PC-9 (cell line): ENCODE measurements around the gene RCE1. TPM values are rescaled to one million over a fixed set of nuclear protein-coding genes. Genes with fewer than 3 reads are reported as not detected.
A peak's percentile ranks its signal among the peaks of the same experiment; 100 is the strongest.

Experiments
- BruUV-seq: library from RNA; stranded (reverse); fragments of 400-500 nt; replicated peaks from 2 replicates; lab custom pipeline; 2021; lab: Mats Ljungman, UMichigan
- CTCF ChIA-PET: fragments of 300-600 bp; sonication (Branson Sonifier 250); formaldehyde crosslinking; loops from one replicate; lab custom pipeline; 2022; ENCODE audit warnings: antibody characterized with exemption; lab: Charles Lee
- POLR2A ChIA-PET: fragments of 300-600 bp; sonication (Branson Sonifier 250); formaldehyde crosslinking; loops from one replicate; lab custom pipeline; 2022; ENCODE audit warnings: antibody characterized with exemption; ENCODE audit not compliant: unreplicated experiment; lab: Charles Lee
- DNase-seq, 2 experiments: peaks; one replicate each; pipeline versions ENCODE4 v3.0.0 to v3.0.0-alpha.2; 2015 to 2022; ENCODE audit warnings: mixed read lengths in 1 of 2
- H2AFZ ChIP-seq: fragments of 200-600 bp; sonication (generic); 2 replicates; pipeline ENCODE4 v1.8.1; 2017; ENCODE audit warnings: antibody characterized with exemption
- H3F3A ChIP-seq: fragments of 200-600 bp; sonication (generic); 2 replicates; pipeline ENCODE4 v1.8.1; 2017; ENCODE audit warnings: antibody characterized with exemption, mild to moderate bottlenecking, low read depth; ENCODE audit not compliant: insufficient read depth
- H3K27ac ChIP-seq: fragments of 200-600 bp; sonication (generic); 2 replicates; pipeline ENCODE4 v1.6.1; 2016; ENCODE audit warnings: mixed run types
- H3K27me3 ChIP-seq: fragments of 200-600 bp; sonication (generic); 2 replicates; pipeline ENCODE4 v1.6.1; 2016; ENCODE audit warnings: low read depth, mixed run types; ENCODE audit not compliant: insufficient read depth
- H3K36me3 ChIP-seq: fragments of 200-600 bp; sonication (generic); 2 replicates; pipeline ENCODE4 v1.6.1; 2016; ENCODE audit warnings: low read depth, mixed run types
- H3K4me1 ChIP-seq: fragments of 200-600 bp; sonication (generic); replicated peaks from 2 replicates; pipeline ENCODE4 v1.6.1; 2016; ENCODE audit warnings: mixed run types; ENCODE audit not compliant: insufficient read depth
- H3K4me2 ChIP-seq: fragments of 200-600 bp; sonication (generic); 2 replicates; pipeline ENCODE4 v1.6.1; 2017; ENCODE audit warnings: mixed run types
- H3K4me3 ChIP-seq: fragments of 200-600 bp; sonication (generic); 2 replicates; pipeline ENCODE4 v1.6.1; 2016; ENCODE audit warnings: mixed run types
- H3K79me2 ChIP-seq: fragments of 200-600 bp; sonication (generic); 2 replicates; pipeline ENCODE4 v1.6.1; 2017; ENCODE audit warnings: low read depth, mixed run types
- H3K9me2 ChIP-seq: fragments of 200-600 bp; sonication (generic); 2 replicates; pipeline ENCODE4 v1.8.1; 2017; ENCODE audit warnings: mild to moderate bottlenecking; ENCODE audit not compliant: insufficient read depth
- H3K9me3 ChIP-seq: fragments of 200-600 bp; sonication (generic); 2 replicates; pipeline ENCODE4 v1.8.1; 2016; ENCODE audit warnings: low read depth; ENCODE audit not compliant: insufficient read depth
- H4K20me1 ChIP-seq: fragments of 200-600 bp; sonication (generic); 2 replicates; pipeline ENCODE4 v1.8.1; 2017; ENCODE audit not compliant: insufficient read depth
- CTCF ChIP-seq: fragments of 200-600 bp; sonication (generic); conservative IDR thresholded peaks from 2 replicates; pipeline ENCODE4 v1.6.1; 2017; ENCODE audit warnings: mixed run types, antibody characterized with exemption, mild to moderate bottlenecking, moderate library complexity
- EZH2 ChIP-seq: fragments of 200-600 bp; sonication (generic); IDR thresholded peaks from 2 replicates; pipeline ENCODE4 v1.8.0; 2017; ENCODE audit warnings: antibody characterized with exemption, low read depth
- intact Hi-C: fragments of 100-400 bp; cut with micrococcal nuclease; formaldehyde crosslinking; loops from one replicate; pipeline ENCODE4 v1.10.0; 2022; ENCODE audit not compliant: unreplicated experiment
- total RNA-seq: library from RNA; stranded (reverse); gene quantifications from 2 replicates; pipeline ENCODE4 v1.2.3, GENCODE V29; 2021

RCE1 gene
- total RNA-seq, 1 experiment from 2014 or later, result 42.9 TPM

- H3K36me3 ChIP-seq, result peaks cover 7% of the 10 kb centered on the region; the same call in 1 of the 2 replicates
- no TSS peak for BruUV-seq
- peak overlapping the region; percentile 66 for H3K27ac ChIP-seq
- TF ChIP-seq EZH2 (no peak), CTCF (no peak)
- intact Hi-C loops, result loop anchor here (2.0 to 10.0 kb wide), 3 partner anchors 176 to 528 kb away; partner anchors contain the start of genes CLCF1, RHOD and SYT12
- ChIA-PET CTCF (interaction anchor here (0.5 to 1.0 kb wide), 2 partner anchors 9 to 14 kb away, joined by 4 to 8 read pairs; no protein-coding TSS in a partner anchor), POLR2A (no interaction called here)
- H3K4me2 ChIP-seq, result peak overlapping the region; percentile 91
- H2AFZ ChIP-seq, result no peak overlapping the region
- peaks cover 41% of the 10 kb centered on the region for H3F3A ChIP-seq
- no peaks in the 10 kb centered on the region for H3K9me2 ChIP-seq
- peak; percentile 71 to 97 for DNase-seq
- H3K79me2 ChIP-seq, result peaks cover 46% of the 10 kb centered on the region
- H3K9me3 ChIP-seq, result no peaks in the 10 kb centered on the region
- H3K27me3 ChIP-seq, result no peaks in the 10 kb centered on the region
- H3K4me1 ChIP-seq, result peaks cover 53% of the 10 kb centered on the region
- H3K4me3 ChIP-seq, result no peak overlapping the region
- peaks cover 7% of the 10 kb centered on the region; the same call in 1 of the 2 replicates for H4K20me1 ChIP-seq
These were observed 3.4 kb downstream of the RCE1 start for GRCh38 chr11:66846671-66847091.

DNA sequence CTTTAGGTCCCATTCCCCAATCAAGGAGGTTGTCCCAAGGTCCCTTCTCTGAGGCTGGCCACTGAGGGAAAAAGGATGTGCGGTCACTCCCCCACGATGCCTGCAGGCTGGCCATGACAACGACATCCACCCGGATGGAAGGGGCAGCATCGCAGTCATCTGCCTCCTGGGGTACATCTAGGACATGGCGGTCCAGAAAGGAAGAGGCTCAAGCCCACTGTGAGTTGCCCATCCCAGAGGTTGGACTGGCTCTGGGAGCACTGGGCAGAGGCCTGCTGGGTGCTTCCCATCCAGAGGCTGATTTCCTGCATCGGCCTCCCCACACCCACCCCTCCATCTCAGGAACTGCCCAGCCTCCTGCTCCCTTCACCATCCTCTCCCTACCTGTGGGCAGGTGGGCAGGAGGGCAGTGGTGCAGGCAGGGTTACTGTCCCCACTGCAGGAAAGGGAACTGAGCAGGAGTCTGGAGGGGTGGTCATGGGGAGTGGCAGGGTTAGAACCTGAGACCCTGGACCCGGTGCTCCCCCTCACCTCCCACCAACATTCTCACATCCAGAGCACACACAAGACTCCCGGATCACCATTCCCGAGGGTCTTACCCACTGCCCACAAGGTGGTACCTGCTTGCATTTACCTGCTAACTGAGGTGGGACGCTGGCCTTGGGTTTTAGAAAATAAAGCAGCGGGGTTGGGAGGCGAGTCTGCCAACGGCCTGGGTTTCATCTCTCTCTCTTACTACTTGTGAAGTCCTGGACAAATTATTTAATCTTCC is 4.4 kb downstream of the RCE1 start:
- Histone ChIP-seq H3K27me3 (no peaks in the 10 kb centered on the region), H3K4me1 (peaks cover 47% of the 10 kb centered on the region), H3F3A (peaks cover 41% of the 10 kb centered on the region), H3K27ac (peak overlapping the region; percentile 66), H3K4me3 (no peak overlapping the region), H3K9me2 (no peaks in the 10 kb centered on the region), H3K4me2 (no peak overlapping the region; the same call in 1 of the 2 replicates), H2AFZ (no peak overlapping the region), H3K36me3 (peaks cover 7% of the 10 kb centered on the region; the same call in 1 of the 2 replicates), H4K20me1 (no peaks in the 10 kb centered on the region), H3K9me3 (no peaks in the 10 kb centered on the region), H3K79me2 (peaks cover 36% of the 10 kb centered on the region)
- TF ChIP-seq CTCF (no peak), EZH2 (no peak)
- intact Hi-C loops, result loop anchor here (2.0 to 10.0 kb wide), 3 partner anchors 175 to 527 kb away; partner anchors contain the start of genes CLCF1, RHOD and SYT12
- BruUV-seq, result no TSS peak
- CTCF ChIA-PET, result no interaction called here
- POLR2A ChIA-PET, result no interaction called here
- no peak for DNase-seq

GRCh38 chr11:66848671-66849500 is 5.6 kb downstream of the RCE1 start:
- H2AFZ ChIP-seq, result no peak overlapping the region
- no peaks in the 10 kb centered on the region for H3K9me3 ChIP-seq
- H3K4me1 ChIP-seq, result peaks cover 47% of the 10 kb centered on the region
- no peak for DNase-seq
- H3K4me3 ChIP-seq, result no peak overlapping the region
- TF ChIP-seq EZH2 (no peak), CTCF (no peak)
- H3F3A ChIP-seq, result peaks cover 41% of the 10 kb centered on the region
- no peaks in the 10 kb centered on the region for H3K9me2 ChIP-seq
- no peak overlapping the region for H3K27ac ChIP-seq
- H4K20me1 ChIP-seq, result no peaks in the 10 kb centered on the region
- H3K36me3 ChIP-seq, result peaks cover 7% of the 10 kb centered on the region; the same call in 1 of the 2 replicates
- no peak overlapping the region for H3K4me2 ChIP-seq
- no peaks in the 10 kb centered on the region for H3K27me3 ChIP-seq
- ChIA-PET POLR2A (interaction anchor here (0.6 kb wide), 1 partner anchor 496 kb away, joined by 5 read pairs; no protein-coding TSS in a partner anchor), CTCF (no interaction called here)
- H3K79me2 ChIP-seq, result peaks cover 25% of the 10 kb centered on the region
- intact Hi-C loops, result loop anchor here (10.0 kb wide), 2 partner anchors 206 to 526 kb away; partner anchors contain the start of genes CLCF1 and RHOD
- no TSS peak for BruUV-seq
